OCI-LY7 (cell line): Measurements from ENCODE around the gene EEF2K.

Source experiments
- CTCF ChIP-seq: fragments of 200-600 bp; sonication (generic); conservative IDR thresholded peaks from 2 replicates; pipeline ENCODE4 v1.5.1; 2014; ENCODE audit warnings: mild to moderate bottlenecking, antibody characterized with exemption, low read length, moderate library complexity, mixed read lengths
- EZH2phosphoT487 ChIP-seq: fragments of 200-600 bp; sonication (generic); IDR thresholded peaks from 2 replicates; pipeline ENCODE4 v1.6.1; 2018; ENCODE audit warnings: low read depth, borderline replicate concordance, mild to moderate bottlenecking, mixed run types, antibody characterized with exemption, low read length, moderate library complexity, mixed read lengths

GRCh38 chr16:22272870-22273650, 67.0 kb downstream of the EEF2K start:
- no peak for TF ChIP-seq CTCF
- TF ChIP-seq EZH2phosphoT487: no peak
